Left lung (tissue), 10 donors: ENCODE results near the gene HS3ST5. TPM values are rescaled to one million over a fixed set of nuclear protein-coding genes. Genes with fewer than 3 reads are reported as not detected.

Experiments used
- ATAC-seq: fragments of 200-7000 bp; cut with Tn5 transposase; one replicate; pipeline ENCODE4 v1.9.1; 2020; ENCODE audit warnings: moderate library complexity
- DNase-seq, 4 donors: peaks; one replicate each; pipeline ENCODE4 v3.0.0-alpha.2; 2013 to 2020
- H3K27ac ChIP-seq, 2 donors: fragments of 200-600 bp; sonication (generic) in 1 of 2; one replicate each; pipeline versions ENCODE4 v1.5.0 to v1.8.0; 2020 to 2021
- H3K27me3 ChIP-seq, 2 donors: fragments of 200-600 bp; sonication (generic) in 1 of 2; one replicate each; pipeline versions ENCODE4 v1.5.0 to v1.8.0; 2020 to 2021
- H3K36me3 ChIP-seq, 2 donors: fragments of 200-600 bp; sonication (generic) in 1 of 2; one replicate each; pipeline versions ENCODE4 v1.5.0 to v1.8.0; 2020 to 2021
- H3K4me1 ChIP-seq, 2 donors: fragments of 200-600 bp; one replicate each; pipeline ENCODE4 v1.8.0; 2021
- H3K4me3 ChIP-seq, 2 donors: fragments of 200-600 bp; sonication (generic) in 1 of 2; one replicate each; pipeline versions ENCODE4 v1.5.0 to v1.8.0; 2020 to 2021; ENCODE audit warnings: mild to moderate bottlenecking in 1 of 2
- H3K9me3 ChIP-seq, 2 donors: fragments of 200-600 bp; sonication (generic) in 1 of 2; one replicate each; pipeline versions ENCODE4 v1.5.0 to v1.8.0; 2020 to 2021
- CTCF ChIP-seq, 2 donors: fragments of 200-600 bp; sonication (generic) in 1 of 2; IDR thresholded peaks; one replicate each; pipeline versions ENCODE4 v1.5.0 to v1.8.0; 2021; ENCODE audit warnings: antibody characterized with exemption in 2 of 2
- intact Hi-C, 2 donors: fragments of 100-400 bp; cut with DNase I; formaldehyde crosslinking; loops; one replicate each; pipeline versions ENCODE4 v1.11.2 to v1.14.2; 2022
- polyA plus RNA-seq, 6 donors: library from polyadenylated mRNA; unstranded; fragments of 120-200 nt; gene quantifications; one replicate each; pipeline ENCODE4 v1.2.1, GENCODE V29; 2013; ENCODE audit not compliant: insufficient read length in 6 of 6
- total RNA-seq, 2 donors: library from RNA; stranded (reverse); fragmentation: NEBNext Ultra II Directional; extraction: Animal tissue kit (Norgen Biotek cat#: 25700); gene quantifications; one replicate each; pipeline ENCODE4 v1.2.1, GENCODE V29; 2021
- donor health status: DM: no; HTN: yes; CAD: no.
- donor health status: DM: no; HTN: no; CAD: no.

HS3ST5 gene
- total and polyA plus RNA-seq, 8 donors, result 0.06 to 0.33 (median 0.18) TPM; not detected in 1

DNA sequence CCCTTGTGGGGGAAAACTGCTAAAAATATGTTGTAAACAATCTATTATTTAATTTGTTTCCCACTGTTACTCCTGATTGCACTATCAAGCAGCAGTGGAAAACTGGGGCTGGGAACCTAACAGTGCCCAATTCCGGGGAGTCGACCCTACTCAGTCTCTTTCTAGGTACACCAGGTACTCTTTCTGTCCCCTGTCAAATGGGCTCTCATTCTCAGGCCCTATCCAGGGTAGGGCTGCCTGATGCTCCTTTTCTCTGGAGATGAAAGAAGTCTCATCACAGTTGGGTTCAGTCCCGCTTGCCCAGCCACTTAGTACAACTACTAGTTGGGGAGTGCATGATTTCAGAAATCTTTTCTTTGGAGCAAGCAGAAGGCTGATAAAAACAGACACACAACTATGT lies 52.0 kb downstream of the HS3ST5 start:
- DNase-seq (no peak), ATAC-seq (no peak)
- Histone ChIP-seq H3K9me3 (no peaks in the 10 kb centered on the region), H3K4me1 (no peaks in the 10 kb centered on the region), H3K36me3 (no peaks in the 10 kb centered on the region), H3K27ac (no peak overlapping the region), H3K27me3 (no peaks in the 10 kb centered on the region), H3K4me3 (no peak overlapping the region)
- TF ChIP-seq CTCF (IDR thresholded peaks at IDR 0.05), result no peak
- intact Hi-C loops, result no loop called here

DNA sequence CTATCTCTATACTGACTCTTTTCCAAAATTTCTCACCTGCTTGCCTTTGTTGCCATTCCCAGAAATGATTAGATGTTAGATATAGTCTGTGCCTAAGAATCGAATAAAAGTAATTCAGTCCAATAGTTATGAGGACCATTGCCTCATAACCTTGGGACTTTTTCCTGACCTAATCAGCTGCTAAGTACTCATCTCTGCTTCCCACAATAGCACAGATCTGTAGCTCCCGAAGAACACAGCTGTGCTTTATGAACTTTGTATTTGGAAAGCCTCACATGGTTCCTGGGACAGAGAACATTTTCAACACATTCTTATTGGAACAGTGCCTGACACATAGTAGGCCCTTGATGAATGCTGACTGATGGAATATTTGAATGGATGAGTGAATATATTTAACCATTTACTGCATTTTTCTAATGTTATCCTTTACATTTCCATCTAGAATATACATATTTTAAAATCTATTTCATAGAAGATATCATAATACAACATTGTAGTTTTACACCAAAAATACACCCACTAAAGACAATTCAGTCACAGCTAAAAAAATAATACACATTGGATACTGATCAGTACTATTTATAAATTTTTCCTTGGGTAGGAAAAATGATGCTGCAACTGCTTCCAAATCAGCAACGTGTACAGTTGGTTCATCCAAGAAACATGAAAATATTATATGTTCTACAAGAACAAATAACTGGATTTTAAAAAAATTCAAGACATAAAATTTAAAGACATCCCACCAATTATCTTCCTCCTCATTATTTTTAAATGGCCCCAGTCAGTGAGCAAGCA lies 53.9 kb downstream of the HS3ST5 start:
- Histone ChIP-seq H3K4me3 (no peak overlapping the region), H3K27ac (no peak overlapping the region), H3K27me3 (no peaks in the 10 kb centered on the region), H3K9me3 (no peaks in the 10 kb centered on the region), H3K4me1 (no peaks in the 10 kb centered on the region), H3K36me3 (no peaks in the 10 kb centered on the region)
- intact Hi-C loops, result no loop called here
- ATAC-seq (no peak), DNase-seq (no peak)
- TF ChIP-seq CTCF (IDR thresholded peaks at IDR 0.05), result no peak

GRCh38 chr6:114287461-114287860 lies 55.4 kb downstream of the HS3ST5 start:
- H3K36me3 ChIP-seq, result no peaks in the 10 kb centered on the region
- ATAC-seq (no peak), DNase-seq (no peak)
- no peaks in the 10 kb centered on the region for H3K4me1 ChIP-seq
- no peak for TF ChIP-seq CTCF (IDR thresholded peaks at IDR 0.05)
- H3K27me3 ChIP-seq, result no peaks in the 10 kb centered on the region
- no peak overlapping the region for H3K27ac ChIP-seq
- no peaks in the 10 kb centered on the region for H3K9me3 ChIP-seq
- no peak overlapping the region for H3K4me3 ChIP-seq
- intact Hi-C loops, result no loop called here

- intact Hi-C loops, result no loop called here
- DNase-seq, result no peak
- ATAC-seq, result no peak
- Histone ChIP-seq H3K4me3 (no peak overlapping the region), H3K27ac (no peak overlapping the region), H3K36me3 (no peaks in the 10 kb centered on the region), H3K4me1 (no peaks in the 10 kb centered on the region), H3K9me3 (no peaks in the 10 kb centered on the region), H3K27me3 (no peaks in the 10 kb centered on the region)
- no peak for TF ChIP-seq CTCF (IDR thresholded peaks at IDR 0.05)
Observed at GRCh38 chr6:114286211-114286610, 56.6 kb downstream of the HS3ST5 start.

DNA sequence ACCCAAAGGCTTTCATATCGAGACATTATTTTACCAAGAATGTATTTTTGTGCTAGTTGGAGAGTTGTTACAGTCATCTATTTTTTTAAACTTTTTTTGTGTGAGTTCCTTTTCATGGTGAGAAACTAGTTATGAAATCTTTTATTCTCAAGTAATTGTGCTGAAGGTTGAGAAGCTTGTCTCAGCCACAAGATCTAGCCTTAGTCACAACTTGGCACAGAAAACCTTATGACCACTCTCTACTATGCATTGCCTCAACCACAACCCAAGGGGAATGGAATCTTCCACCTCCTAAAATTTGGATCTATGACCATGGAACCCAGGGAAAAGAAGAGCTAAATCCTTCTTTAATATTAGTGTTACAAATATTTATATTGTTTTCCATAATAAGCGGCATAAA lies 58.5 kb downstream of the HS3ST5 start:
- DNase-seq (no peak), ATAC-seq (no peak)
- no peaks in the 10 kb centered on the region for H3K27me3 ChIP-seq

More for the DNA sequence above, 58.5 kb downstream of the HS3ST5 start:
- Histone ChIP-seq H3K36me3 (no peaks in the 10 kb centered on the region), H3K4me1 (no peaks in the 10 kb centered on the region), H3K27ac (no peak overlapping the region), H3K9me3 (no peaks in the 10 kb centered on the region), H3K4me3 (no peak overlapping the region)
- intact Hi-C loops, result no loop called here
- TF ChIP-seq CTCF (IDR thresholded peaks at IDR 0.05), result no peak
